ENCODE results near the gene OR8G5.

Gene OR8G5

DNA sequence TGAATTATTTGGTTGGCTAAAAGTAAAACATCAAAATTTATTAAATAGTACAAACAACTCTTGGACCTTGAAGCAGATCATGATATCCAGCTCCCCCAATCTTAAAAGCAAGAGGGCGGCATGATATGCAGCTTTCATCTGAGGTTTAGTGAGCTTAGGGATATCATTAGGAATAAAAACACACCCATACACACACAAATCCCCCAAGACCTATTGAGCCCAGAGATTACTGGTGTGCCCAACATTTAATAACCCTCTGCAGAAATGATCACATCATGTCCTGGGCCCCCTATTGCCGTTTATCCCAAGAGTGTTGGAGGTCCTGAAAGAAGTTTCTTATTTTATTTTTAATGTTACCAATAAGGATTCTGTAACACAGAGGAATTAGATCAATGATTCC is 57.7 kb downstream of the OR8G5 start, which contains the start of gene OR8D1:
OR8D1 (minus strand) TSS at position 101 of the 400 bp plus-strand sequence. CDS start 3,183 bp downstream, outside the sequence.
- TF ChIP-seq, protein P1, sequence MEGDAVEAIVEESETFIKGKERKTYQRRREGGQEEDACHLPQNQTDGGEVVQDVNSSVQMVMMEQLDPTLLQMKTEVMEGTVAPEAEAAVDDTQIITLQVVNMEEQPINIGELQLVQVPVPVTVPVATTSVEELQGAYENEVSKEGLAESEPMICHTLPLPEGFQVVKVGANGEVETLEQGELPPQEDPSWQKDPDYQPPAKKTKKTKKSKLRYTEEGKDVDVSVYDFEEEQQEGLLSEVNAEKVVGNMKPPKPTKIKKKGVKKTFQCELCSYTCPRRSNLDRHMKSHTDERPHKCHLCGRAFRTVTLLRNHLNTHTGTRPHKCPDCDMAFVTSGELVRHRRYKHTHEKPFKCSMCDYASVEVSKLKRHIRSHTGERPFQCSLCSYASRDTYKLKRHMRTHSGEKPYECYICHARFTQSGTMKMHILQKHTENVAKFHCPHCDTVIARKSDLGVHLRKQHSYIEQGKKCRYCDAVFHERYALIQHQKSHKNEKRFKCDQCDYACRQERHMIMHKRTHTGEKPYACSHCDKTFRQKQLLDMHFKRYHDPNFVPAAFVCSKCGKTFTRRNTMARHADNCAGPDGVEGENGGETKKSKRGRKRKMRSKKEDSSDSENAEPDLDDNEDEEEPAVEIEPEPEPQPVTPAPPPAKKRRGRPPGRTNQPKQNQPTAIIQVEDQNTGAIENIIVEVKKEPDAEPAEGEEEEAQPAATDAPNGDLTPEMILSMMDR (IDR thresholded peaks at IDR 0.05; ENCODE audit: insufficient read depth, low read length, missing control alignments), result no peak
- no peak within 1 kb of the TSS for H3K4me3 ChIP-seq (ENCODE audit: low read depth, low read length)
- POLR2A ChIA-PET, result no interaction called here
- CTCF ChIA-PET, result no interaction called here
- no peak for DNase-seq (ENCODE audit: low read depth, low spot score)

DNA sequence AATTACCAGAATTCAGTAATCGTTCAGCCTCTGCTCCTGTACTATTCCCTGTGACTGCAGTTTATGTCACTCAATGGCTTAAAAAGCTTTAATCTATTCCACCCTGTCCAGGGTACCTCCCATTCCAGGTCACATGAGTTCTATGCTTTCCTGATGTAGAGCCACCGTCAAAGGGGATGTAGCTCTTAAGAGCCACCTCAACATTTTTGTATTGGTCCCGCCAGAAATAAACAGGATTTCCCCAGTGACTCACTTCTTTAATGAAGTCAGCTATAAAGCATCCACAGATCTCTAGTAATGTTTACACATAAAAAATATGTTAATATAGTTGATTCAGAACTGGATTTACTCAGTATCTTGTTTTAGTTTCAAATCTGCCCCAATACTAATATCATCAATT is 58.9 kb downstream of the OR8G5 start:
- ChIA-PET CTCF (no interaction called here), POLR2A (no interaction called here)
- TF ChIP-seq, protein P1 (IDR thresholded peaks at IDR 0.05; ENCODE audit: insufficient read depth, low read length, missing control alignments), result no peak
- H3K4me3 ChIP-seq (ENCODE audit: low read depth, low read length), result no peak overlapping the region
- no peak for DNase-seq (ENCODE audit: low read depth, low spot score)

All from AG04449 (cell line).